ENCODE measurements around the gene CNDP1.

CNDP1 gene

GRCh38 chr18:74507927-74508326 is 26.4 kb upstream of the CNDP1 start:
- H3K4me3 ChIP-seq (ENCODE audit: low read depth, low read length): no peak overlapping the region
- no peak for DNase-seq
- peaks cover 57% of the 10 kb centered on the region for H3K36me3 ChIP-seq (replicated peaks)
- H3K27me3 ChIP-seq (replicated peaks): no peaks in the 10 kb centered on the region
- in situ Hi-C loops (cut with HindIII; ENCODE audit: low pct_ligation_motif_present, low sequenced_read_pairs): no loop called here
- TF ChIP-seq, protein P1, sequence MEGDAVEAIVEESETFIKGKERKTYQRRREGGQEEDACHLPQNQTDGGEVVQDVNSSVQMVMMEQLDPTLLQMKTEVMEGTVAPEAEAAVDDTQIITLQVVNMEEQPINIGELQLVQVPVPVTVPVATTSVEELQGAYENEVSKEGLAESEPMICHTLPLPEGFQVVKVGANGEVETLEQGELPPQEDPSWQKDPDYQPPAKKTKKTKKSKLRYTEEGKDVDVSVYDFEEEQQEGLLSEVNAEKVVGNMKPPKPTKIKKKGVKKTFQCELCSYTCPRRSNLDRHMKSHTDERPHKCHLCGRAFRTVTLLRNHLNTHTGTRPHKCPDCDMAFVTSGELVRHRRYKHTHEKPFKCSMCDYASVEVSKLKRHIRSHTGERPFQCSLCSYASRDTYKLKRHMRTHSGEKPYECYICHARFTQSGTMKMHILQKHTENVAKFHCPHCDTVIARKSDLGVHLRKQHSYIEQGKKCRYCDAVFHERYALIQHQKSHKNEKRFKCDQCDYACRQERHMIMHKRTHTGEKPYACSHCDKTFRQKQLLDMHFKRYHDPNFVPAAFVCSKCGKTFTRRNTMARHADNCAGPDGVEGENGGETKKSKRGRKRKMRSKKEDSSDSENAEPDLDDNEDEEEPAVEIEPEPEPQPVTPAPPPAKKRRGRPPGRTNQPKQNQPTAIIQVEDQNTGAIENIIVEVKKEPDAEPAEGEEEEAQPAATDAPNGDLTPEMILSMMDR (IDR thresholded peaks at IDR 0.05; ENCODE audit: low read depth, low read length, missing control alignments): no peak
- no peak overlapping the region for H3K27ac ChIP-seq

DNA sequence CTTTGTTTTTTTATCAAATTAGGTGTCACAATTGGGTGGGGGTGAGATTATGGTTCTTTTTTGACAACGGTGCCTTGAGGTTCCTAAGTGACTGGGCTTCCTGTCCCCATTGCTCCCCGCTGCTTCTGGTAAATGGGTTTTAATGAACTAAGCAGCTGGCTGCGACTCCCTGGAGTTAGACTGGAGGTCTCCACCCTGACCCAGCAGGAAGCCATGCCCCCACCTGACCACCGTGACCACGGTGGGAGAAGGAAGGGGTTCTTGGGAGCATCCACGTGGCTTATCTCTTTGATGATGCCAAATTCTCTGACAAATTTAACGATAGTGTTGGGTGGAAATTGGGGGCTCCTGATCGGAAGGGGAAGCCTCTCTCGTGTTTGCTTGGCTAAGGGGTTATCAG is 25.9 kb upstream of the CNDP1 start:
- no peak for DNase-seq
- H3K36me3 ChIP-seq (replicated peaks): peaks cover 59% of the 10 kb centered on the region
- H3K27me3 ChIP-seq (replicated peaks): no peaks in the 10 kb centered on the region
- in situ Hi-C loops (cut with HindIII; ENCODE audit: low pct_ligation_motif_present, low sequenced_read_pairs): no loop called here
- no peak overlapping the region for H3K27ac ChIP-seq
- no peak overlapping the region for H3K4me3 ChIP-seq (ENCODE audit: low read depth, low read length)
- TF ChIP-seq, protein P1 (IDR thresholded peaks at IDR 0.05; ENCODE audit: low read depth, low read length, missing control alignments): no peak

DNA sequence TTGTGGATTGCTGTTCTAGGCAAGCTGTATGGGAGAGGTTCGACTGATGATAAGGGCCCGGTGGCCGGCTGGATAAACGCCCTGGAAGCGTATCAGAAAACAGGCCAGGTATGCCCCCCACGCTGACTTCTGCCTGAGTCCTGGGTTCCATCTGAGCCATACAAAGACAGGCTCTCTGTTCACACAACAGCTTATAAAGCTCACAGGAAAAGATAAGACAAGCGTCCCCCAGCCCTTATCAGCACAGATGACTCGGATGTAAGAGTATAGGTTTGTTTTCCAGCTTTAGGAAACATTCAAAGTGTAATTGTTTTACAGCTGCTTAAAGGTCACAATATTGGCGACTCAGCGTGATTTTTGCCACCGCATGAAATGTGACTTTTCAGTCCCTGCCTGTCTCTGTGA is 25.5 kb upstream of the CNDP1 start:
- TF ChIP-seq, protein P1 (IDR thresholded peaks at IDR 0.05; ENCODE audit: low read depth, low read length, missing control alignments): no peak
- Histone ChIP-seq H3K27ac (no peak overlapping the region), H3K27me3 (replicated peaks) (no peaks in the 10 kb centered on the region), H3K4me3 (ENCODE audit: low read depth, low read length) (no peak overlapping the region), H3K36me3 (replicated peaks) (peaks cover 62% of the 10 kb centered on the region)
- in situ Hi-C loops (cut with HindIII; ENCODE audit: low pct_ligation_motif_present, low sequenced_read_pairs): no loop called here
- DNase-seq: no peak

DNA sequence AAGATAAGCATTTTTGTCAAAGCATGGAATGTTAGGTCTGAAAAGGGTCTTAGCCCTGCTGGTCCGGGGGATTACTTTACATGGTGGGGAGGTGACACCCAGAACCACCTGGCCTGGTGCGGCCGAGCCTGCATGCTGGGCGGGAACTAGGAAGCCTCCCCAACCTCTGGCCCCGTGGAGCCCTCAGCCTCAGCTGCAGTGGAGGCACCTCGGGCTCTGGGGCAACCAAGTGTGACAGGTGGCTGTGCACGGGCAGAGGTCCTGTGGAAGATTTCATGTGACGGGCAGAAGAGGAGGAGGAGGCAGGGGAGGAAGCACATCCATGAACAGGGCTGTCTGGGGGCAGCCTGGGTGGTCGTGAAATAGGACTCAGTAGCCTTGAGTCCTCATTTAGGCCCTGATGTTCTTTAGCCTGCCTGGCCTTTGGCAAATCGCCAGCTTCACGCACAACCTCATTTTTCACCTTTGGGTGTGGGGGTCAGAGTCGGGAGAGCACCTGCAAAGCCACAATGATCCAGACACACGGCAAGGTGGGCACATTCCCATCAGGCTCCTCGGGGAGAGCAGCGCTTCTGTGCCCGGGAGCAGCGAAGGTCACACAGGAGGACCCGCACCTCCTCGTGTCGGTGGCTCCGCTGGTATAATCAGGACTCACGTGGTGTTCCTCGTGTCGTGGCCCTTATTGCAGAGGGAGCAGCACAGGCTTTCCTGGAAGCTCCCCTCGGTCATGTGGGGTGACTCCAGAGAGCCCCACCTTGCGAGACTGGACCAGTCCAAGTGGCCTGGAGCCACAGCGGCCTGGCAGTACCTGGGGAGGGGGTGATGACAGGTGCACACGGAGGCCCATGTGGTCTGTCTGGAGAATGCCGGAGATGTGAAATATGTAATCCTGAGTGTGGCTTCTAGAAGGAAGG is 24.2 kb upstream of the CNDP1 start:
- Histone ChIP-seq H3K27me3 (replicated peaks) (no peaks in the 10 kb centered on the region), H3K36me3 (replicated peaks) (peaks cover 60% of the 10 kb centered on the region), H3K27ac (no peak overlapping the region), H3K4me3 (ENCODE audit: low read depth, low read length) (no peak overlapping the region)
- DNase-seq: no peak
- TF ChIP-seq, protein P1 (IDR thresholded peaks at IDR 0.05; ENCODE audit: low read depth, low read length, missing control alignments): no peak
- in situ Hi-C loops (cut with HindIII; ENCODE audit: low pct_ligation_motif_present, low sequenced_read_pairs): no loop called here

GRCh38 chr18:74510770-74511095 is 23.6 kb upstream of the CNDP1 start:
- in situ Hi-C loops (cut with HindIII; ENCODE audit: low pct_ligation_motif_present, low sequenced_read_pairs): no loop called here
- H3K27me3 ChIP-seq (replicated peaks): no peaks in the 10 kb centered on the region
- H3K36me3 ChIP-seq (replicated peaks): peaks cover 60% of the 10 kb centered on the region
- TF ChIP-seq, protein P1 (IDR thresholded peaks at IDR 0.05; ENCODE audit: low read depth, low read length, missing control alignments): no peak
- no peak overlapping the region for H3K27ac ChIP-seq
- DNase-seq: no peak
- no peak overlapping the region for H3K4me3 ChIP-seq (ENCODE audit: low read depth, low read length)

DNA sequence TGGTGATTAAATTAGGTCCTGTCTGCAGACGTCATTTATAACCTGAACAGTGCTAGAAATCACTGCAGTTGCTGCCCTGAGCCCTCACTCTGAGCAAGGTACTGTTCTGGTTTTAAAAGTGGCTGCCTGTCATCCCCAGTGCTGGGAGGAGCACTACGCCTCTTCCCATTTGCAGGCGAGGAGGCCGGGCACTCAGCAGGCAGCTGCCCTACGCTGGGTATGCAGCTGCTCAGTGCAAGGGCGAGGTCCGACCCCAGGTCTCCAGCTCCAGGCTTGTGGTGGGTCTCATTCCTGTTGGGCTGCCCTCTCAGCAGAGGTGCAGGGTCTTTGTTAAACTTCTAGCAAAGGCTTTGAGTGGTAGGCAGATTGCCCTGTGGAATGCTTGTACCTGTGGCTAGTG is 22.5 kb upstream of the CNDP1 start:
- no peaks in the 10 kb centered on the region for H3K27me3 ChIP-seq (replicated peaks)
- in situ Hi-C loops (cut with HindIII; ENCODE audit: low pct_ligation_motif_present, low sequenced_read_pairs): no loop called here
- H3K36me3 ChIP-seq (replicated peaks): peaks cover 58% of the 10 kb centered on the region
- H3K27ac ChIP-seq: no peak overlapping the region
- TF ChIP-seq, protein P1 (IDR thresholded peaks at IDR 0.05; ENCODE audit: low read depth, low read length, missing control alignments): no peak
- no peak for DNase-seq
- no peak overlapping the region for H3K4me3 ChIP-seq (ENCODE audit: low read depth, low read length)
